ENCODE data around the gene APOL1. TPM values are rescaled to one million over a fixed set of nuclear protein-coding genes. Genes with fewer than 3 reads are reported as not detected.
"Not testable (repeated sequence)": the region's sequence is repeated elsewhere in the genome, so short reads cannot be mapped to it uniquely, and the experiment has no call there.

APOL1 gene
- total RNA-seq: 10 to 100 TPM; 39.8 to 53.1 (median 42.0) TPM

- H3K9me3 Mint-ChIP-seq: no peaks in the 10 kb centered on the region
- H3K36me3 Mint-ChIP-seq (ENCODE audit: insufficient read depth): peaks cover 19% of the 10 kb centered on the region
- DNase-seq (peak; percentile 38), ATAC-seq (peak; percentile 76 to 82)
- no peaks in the 10 kb centered on the region for H3K27me3 Mint-ChIP-seq (ENCODE audit: low read depth)
- H3K4me3 Mint-ChIP-seq: peak within 1 kb of the TSS; percentile 87
- H3K4me1 Mint-ChIP-seq (ENCODE audit: low read depth): peaks cover 57% of the 10 kb centered on the region
Observed at GRCh38 chr22:36252754-36253522, at the start of gene APOL1. TSS of gene APOL1 (plus strand) at chr22:36253133. CDS start at chr22:36254956, 1,823 bp downstream.

- not testable (repeated sequence) for DNase-seq; H3K27me3 Mint-ChIP-seq (ENCODE audit: low read depth); H3K9me3 Mint-ChIP-seq; ATAC-seq; H3K4me3 Mint-ChIP-seq; H3K36me3 Mint-ChIP-seq (ENCODE audit: insufficient read depth); H3K4me1 Mint-ChIP-seq (ENCODE audit: low read depth)
Observed at GRCh38 chr22:36203441-36203840, 49.5 kb upstream of the APOL1 start.

GRCh38 chr22:36204001-36204631 lies 48.8 kb upstream of the APOL1 start:
- Mint-ChIP-seq H3K9me3 (peaks cover 4% of the 10 kb centered on the region), H3K4me1 (ENCODE audit: low read depth) (peaks cover under 1% of the 10 kb centered on the region), H3K27me3 (ENCODE audit: low read depth) (peaks cover 4% of the 10 kb centered on the region), H3K36me3 (ENCODE audit: insufficient read depth) (no peaks in the 10 kb centered on the region), H3K4me3 (peak overlapping the region; percentile 41)
- ATAC-seq (no peak), DNase-seq (no peak)

GRCh38 chr22:36204632-36205015 lies 48.3 kb upstream of the APOL1 start:
- no peak for ATAC-seq
- peaks cover 8% of the 10 kb centered on the region for H3K9me3 Mint-ChIP-seq
- peak overlapping the region; percentile 41 for H3K4me3 Mint-ChIP-seq
- DNase-seq: no peak
- H3K36me3 Mint-ChIP-seq (ENCODE audit: insufficient read depth): no peaks in the 10 kb centered on the region
- peaks cover 2% of the 10 kb centered on the region for H3K4me1 Mint-ChIP-seq (ENCODE audit: low read depth)
- H3K27me3 Mint-ChIP-seq (ENCODE audit: low read depth): peaks cover 7% of the 10 kb centered on the region

- not testable (repeated sequence) for H3K9me3 Mint-ChIP-seq; ATAC-seq; H3K36me3 Mint-ChIP-seq (ENCODE audit: insufficient read depth); DNase-seq; H3K27me3 Mint-ChIP-seq (ENCODE audit: low read depth); H3K4me3 Mint-ChIP-seq; H3K4me1 Mint-ChIP-seq (ENCODE audit: low read depth)
Observed at GRCh38 chr22:36205573-36205972, 47.4 kb upstream of the APOL1 start.

GRCh38 chr22:36206255-36206654 lies 46.7 kb upstream of the APOL1 start:
- Mint-ChIP-seq H3K4me3 (no peak overlapping the region), H3K4me1 (ENCODE audit: low read depth) (peaks cover 8% of the 10 kb centered on the region), H3K36me3 (ENCODE audit: insufficient read depth) (no peaks in the 10 kb centered on the region), H3K27me3 (ENCODE audit: low read depth) (peaks cover 9% of the 10 kb centered on the region), H3K9me3 (peaks cover 8% of the 10 kb centered on the region)
- no peak for ATAC-seq
- DNase-seq: no peak

GRCh38 chr22:36208162-36208765 lies 44.7 kb upstream of the APOL1 start:
- Mint-ChIP-seq H3K4me3 (no peak overlapping the region), H3K9me3 (peaks cover 8% of the 10 kb centered on the region), H3K27me3 (ENCODE audit: low read depth) (peaks cover 13% of the 10 kb centered on the region), H3K36me3 (ENCODE audit: insufficient read depth) (no peaks in the 10 kb centered on the region), H3K4me1 (ENCODE audit: low read depth) (peaks cover 10% of the 10 kb centered on the region)
- ATAC-seq (no peak), DNase-seq (no peak)

GRCh38 chr22:36208914-36209313 lies 44.0 kb upstream of the APOL1 start:
- no peak for ATAC-seq
- DNase-seq: no peak
- H3K36me3 Mint-ChIP-seq (ENCODE audit: insufficient read depth): no peaks in the 10 kb centered on the region
- H3K27me3 Mint-ChIP-seq (ENCODE audit: low read depth): peaks cover 13% of the 10 kb centered on the region
- no peak overlapping the region for H3K4me3 Mint-ChIP-seq
- peaks cover 10% of the 10 kb centered on the region for H3K4me1 Mint-ChIP-seq (ENCODE audit: low read depth)
- peaks cover 8% of the 10 kb centered on the region for H3K9me3 Mint-ChIP-seq

GRCh38 chr22:36209488-36209908 lies 43.4 kb upstream of the APOL1 start:
- H3K9me3 Mint-ChIP-seq; H3K4me3 Mint-ChIP-seq; H3K36me3 Mint-ChIP-seq (ENCODE audit: insufficient read depth); ATAC-seq; DNase-seq: not testable (repeated sequence)
- H3K4me1 Mint-ChIP-seq (ENCODE audit: low read depth): peaks cover 10% of the 10 kb centered on the region
- peaks cover 13% of the 10 kb centered on the region for H3K27me3 Mint-ChIP-seq (ENCODE audit: low read depth)

GRCh38 chr22:36210224-36210623 lies 42.7 kb upstream of the APOL1 start:
- H3K4me3 Mint-ChIP-seq: no peak overlapping the region
- DNase-seq (no peak), ATAC-seq (no peak)
- H3K36me3 Mint-ChIP-seq (ENCODE audit: insufficient read depth): no peaks in the 10 kb centered on the region
- peaks cover 16% of the 10 kb centered on the region for H3K27me3 Mint-ChIP-seq (ENCODE audit: low read depth)
- peaks cover 10% of the 10 kb centered on the region for H3K4me1 Mint-ChIP-seq (ENCODE audit: low read depth)
- H3K9me3 Mint-ChIP-seq: peaks cover 8% of the 10 kb centered on the region

- DNase-seq: no peak
Observed at GRCh38 chr22:36211237-36211861, 41.6 kb upstream of the APOL1 start.

GRCh38 chr22:36212901-36213300 lies 40.0 kb upstream of the APOL1 start:
- ATAC-seq (no peak), DNase-seq (no peak)
- Mint-ChIP-seq H3K4me3 (no peak overlapping the region), H3K9me3 (peaks cover 8% of the 10 kb centered on the region), H3K4me1 (ENCODE audit: low read depth) (peaks cover 10% of the 10 kb centered on the region), H3K36me3 (ENCODE audit: insufficient read depth) (no peaks in the 10 kb centered on the region), H3K27me3 (ENCODE audit: low read depth) (peaks cover 23% of the 10 kb centered on the region)

More at GRCh38 chr22:36211237-36211861, 41.6 kb upstream of the APOL1 start:
- no peak for ATAC-seq
- Mint-ChIP-seq H3K27me3 (ENCODE audit: low read depth) (peaks cover 23% of the 10 kb centered on the region), H3K4me3 (no peak overlapping the region), H3K4me1 (ENCODE audit: low read depth) (peaks cover 10% of the 10 kb centered on the region), H3K9me3 (peaks cover 8% of the 10 kb centered on the region), H3K36me3 (ENCODE audit: insufficient read depth) (no peaks in the 10 kb centered on the region)

- H3K4me3 Mint-ChIP-seq: no peak overlapping the region
- peaks cover 10% of the 10 kb centered on the region for H3K4me1 Mint-ChIP-seq (ENCODE audit: low read depth)
- ATAC-seq (no peak), DNase-seq (no peak)
- peaks cover 28% of the 10 kb centered on the region for H3K27me3 Mint-ChIP-seq (ENCODE audit: low read depth)
- H3K36me3 Mint-ChIP-seq (ENCODE audit: insufficient read depth): no peaks in the 10 kb centered on the region
- H3K9me3 Mint-ChIP-seq: peaks cover 8% of the 10 kb centered on the region
Observed at GRCh38 chr22:36213586-36213985, 39.3 kb upstream of the APOL1 start.

- no peaks in the 10 kb centered on the region for H3K36me3 Mint-ChIP-seq (ENCODE audit: insufficient read depth)
Observed at GRCh38 chr22:36215981-36216380, 37.0 kb upstream of the APOL1 start.

More at GRCh38 chr22:36215981-36216380, 37.0 kb upstream of the APOL1 start:
- H3K9me3 Mint-ChIP-seq: no peaks in the 10 kb centered on the region
- no peak overlapping the region for H3K4me3 Mint-ChIP-seq
- DNase-seq: no peak
- peaks cover 22% of the 10 kb centered on the region for H3K27me3 Mint-ChIP-seq (ENCODE audit: low read depth)
- peaks cover 7% of the 10 kb centered on the region for H3K4me1 Mint-ChIP-seq (ENCODE audit: low read depth)
- ATAC-seq: no peak
